HG02763 (cell line): Measurements from ENCODE around the gene ARPP21.
"Not testable (repeated sequence)": the region's sequence is repeated elsewhere in the genome, so short reads cannot be mapped to it uniquely, and the experiment has no call there.

Source experiments
- ATAC-seq: cut with Tn5 transposase; IDR thresholded peaks from one replicate; pipeline ENCODE4 v1.9.1; 2021; ENCODE audit warnings: mild to moderate bottlenecking, moderate library complexity; ENCODE audit not compliant: unreplicated experiment

ARPP21 gene

GRCh38 chr3:35639254-35640186 lies at the start of gene ARPP21:
TSS of gene ARPP21 (plus strand) at chr3:35639525. CDS start at chr3:35681752, 42,227 bp downstream.
- no peak for ATAC-seq

- no peak for ATAC-seq
These were observed 46.6 kb upstream of the ARPP21 start for GRCh38 chr3:35592589-35593295.

GRCh38 chr3:35594739-35595138 lies 44.6 kb upstream of the ARPP21 start:
- no peak for ATAC-seq

GRCh38 chr3:35596335-35596995 lies 42.9 kb upstream of the ARPP21 start:
- ATAC-seq = no peak

GRCh38 chr3:35597490-35597889 lies 41.8 kb upstream of the ARPP21 start:
- ATAC-seq = no peak

GRCh38 chr3:35598804-35599203 lies 40.5 kb upstream of the ARPP21 start:
- no peak for ATAC-seq

- no peak for ATAC-seq
These were observed 37.4 kb upstream of the ARPP21 start for GRCh38 chr3:35601959-35602358.

GRCh38 chr3:35602395-35602936 lies 36.9 kb upstream of the ARPP21 start:
- no peak for ATAC-seq

- ATAC-seq = no peak
These were observed 23.0 kb upstream of the ARPP21 start for GRCh38 chr3:35616346-35616745.

- ATAC-seq = no peak
These were observed 22.0 kb upstream of the ARPP21 start for GRCh38 chr3:35617370-35617769.

- not testable (repeated sequence) for ATAC-seq
These were observed 19.1 kb upstream of the ARPP21 start for GRCh38 chr3:35620238-35620637.

GRCh38 chr3:35624698-35625097 lies 14.6 kb upstream of the ARPP21 start:
- no peak for ATAC-seq

GRCh38 chr3:35633332-35634124 lies 5.8 kb upstream of the ARPP21 start:
- no peak for ATAC-seq

- ATAC-seq = no peak
These were observed 3.9 kb upstream of the ARPP21 start for GRCh38 chr3:35635407-35635806.

GRCh38 chr3:35635926-35636683 lies 3.2 kb upstream of the ARPP21 start:
- ATAC-seq = no peak

GRCh38 chr3:35638251-35638979 lies 910 bp upstream of the ARPP21 start:
- no peak for ATAC-seq

- ATAC-seq = no peak
These were observed 408 bp upstream of the ARPP21 start for GRCh38 chr3:35638980-35639253.

- no peak for ATAC-seq
These were observed 1.2 kb downstream of the ARPP21 start for GRCh38 chr3:35640190-35641165.
